ENCODE results near the gene KREMEN1. TPM values are rescaled to one million over a fixed set of nuclear protein-coding genes. Genes with fewer than 3 reads are reported as not detected.
"Not testable (repeated sequence)": the region's sequence is repeated elsewhere in the genome, so short reads cannot be mapped to it uniquely, and the experiment has no call there.

The KREMEN1 gene
- total RNA-seq, 2 experiments from 2014 or later = 0.09 to 0.47 TPM

DNA sequence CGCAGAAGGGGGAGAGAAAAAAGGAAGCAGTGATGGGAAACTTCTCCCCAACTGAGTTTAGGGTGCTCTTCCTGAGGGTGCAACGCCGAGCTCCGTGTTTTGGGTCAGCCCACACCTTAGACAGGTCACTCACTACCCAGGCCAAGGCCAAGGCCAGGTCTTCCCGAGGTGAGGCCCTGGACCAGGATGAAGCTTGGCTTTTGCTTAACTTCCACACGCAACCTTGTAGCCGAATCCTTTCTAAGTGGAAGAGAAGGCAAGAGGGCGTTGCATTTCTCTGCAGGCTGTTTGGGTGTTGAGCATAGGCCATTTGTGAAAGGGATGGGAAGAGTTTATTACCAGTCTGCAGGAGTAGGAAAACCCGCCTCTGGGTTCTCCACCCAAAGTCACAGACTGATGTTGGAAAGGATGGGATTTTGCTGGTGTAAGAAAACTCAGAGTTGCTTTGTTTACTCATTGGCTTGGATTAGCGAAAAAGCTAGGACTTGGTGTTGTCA lies 1.5 kb downstream of the KREMEN1 start:
- H3K4me3 Mint-ChIP-seq = no peak overlapping the region
- H3K27me3 Mint-ChIP-seq = peaks cover 83% of the 10 kb centered on the region
- DNase-seq = no peak
- no peaks in the 10 kb centered on the region for H3K9me3 Mint-ChIP-seq (ENCODE audit: low read depth)
- H3K36me3 Mint-ChIP-seq = no peaks in the 10 kb centered on the region
- peaks cover 16% of the 10 kb centered on the region for H3K4me1 Mint-ChIP-seq
- ATAC-seq = no peak
- CTCF ChIA-PET = interaction anchor here (1.6 kb wide), 1 partner anchor 9 kb away, joined by 4 read pairs; no protein-coding TSS in a partner anchor
- H3K27ac Mint-ChIP-seq = no peak overlapping the region

DNA sequence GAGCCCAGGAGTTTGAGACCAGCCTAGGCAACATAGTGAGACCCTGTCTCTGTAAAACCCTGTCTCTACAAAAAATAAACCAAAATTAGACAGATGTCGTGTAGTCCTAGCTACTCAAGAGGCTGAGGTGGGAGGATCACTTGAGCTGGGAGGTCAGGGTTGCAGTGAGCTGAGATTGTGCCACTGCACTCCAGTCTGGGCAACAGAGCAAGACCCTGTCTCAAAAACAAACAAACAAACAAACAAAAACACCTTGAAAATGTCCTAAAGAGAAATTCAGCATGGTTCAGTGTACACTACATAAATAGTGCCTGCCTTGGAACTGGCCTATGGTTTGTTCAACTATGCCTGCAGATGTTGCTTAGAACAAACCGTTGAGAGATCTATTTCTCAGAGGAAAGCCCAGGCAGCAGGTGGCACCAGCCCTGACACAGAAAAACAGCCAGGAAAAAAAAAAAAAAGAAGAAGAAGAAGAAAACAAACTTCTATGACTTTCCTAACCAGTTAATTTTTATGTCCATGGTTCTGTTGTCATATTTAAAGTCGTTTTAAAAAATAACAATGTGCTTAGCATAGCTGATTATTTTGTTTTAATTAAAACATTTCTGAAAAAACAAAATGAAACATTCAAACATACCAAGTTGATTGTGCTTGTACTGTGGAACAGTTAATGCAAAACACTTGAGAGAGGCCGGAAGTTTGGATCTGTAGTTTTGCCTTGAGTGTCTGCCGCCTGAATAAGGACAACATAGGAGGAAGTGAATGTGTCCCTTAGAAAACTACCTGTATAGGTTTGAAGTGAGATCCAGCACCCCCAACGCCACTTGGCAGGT lies 5.4 kb downstream of the KREMEN1 start:
- Mint-ChIP-seq H3K27ac (no peak overlapping the region), H3K4me1 (peaks cover 11% of the 10 kb centered on the region), H3K4me3 (no peak overlapping the region), H3K9me3 (ENCODE audit: low read depth) (no peaks in the 10 kb centered on the region), H3K27me3 (peaks cover 82% of the 10 kb centered on the region), H3K36me3 (no peaks in the 10 kb centered on the region)
- ATAC-seq (no peak), DNase-seq (no peak)
- CTCF ChIA-PET = interaction anchor here (0.9 to 1.7 kb wide), 2 partner anchors 76 to 167 kb away, joined by 3 to 7 read pairs; no protein-coding TSS in a partner anchor

DNA sequence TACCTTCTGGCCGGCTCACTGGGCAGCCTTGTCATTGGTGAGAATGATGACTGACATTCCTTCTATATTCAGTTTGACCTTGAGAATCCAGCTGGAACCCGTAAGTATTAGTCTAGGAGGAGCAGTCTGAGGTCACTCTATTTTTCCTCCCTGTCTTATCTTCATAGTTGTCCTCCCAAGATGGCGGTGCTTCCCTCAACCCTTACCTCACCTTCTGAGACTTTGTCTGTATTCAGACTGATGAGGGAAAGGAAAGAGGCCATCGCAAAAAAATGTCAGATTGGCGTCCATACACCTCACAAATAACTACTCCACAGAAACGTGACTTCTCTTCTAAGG lies 6.0 kb downstream of the KREMEN1 start:
- Mint-ChIP-seq H3K4me1 (peaks cover 17% of the 10 kb centered on the region), H3K27ac (no peak overlapping the region), H3K27me3 (peaks cover 82% of the 10 kb centered on the region), H3K9me3 (ENCODE audit: low read depth) (no peaks in the 10 kb centered on the region), H3K36me3 (no peaks in the 10 kb centered on the region), H3K4me3 (no peak overlapping the region)
- CTCF ChIA-PET = interaction anchor here (0.9 to 1.7 kb wide), 2 partner anchors 75 to 166 kb away, joined by 3 to 7 read pairs; no protein-coding TSS in a partner anchor
- no peak for ATAC-seq
- DNase-seq = no peak

- CTCF ChIA-PET = interaction anchor here (1.7 kb wide), 1 partner anchor 75 kb away, joined by 7 read pairs; no protein-coding TSS in a partner anchor
These were observed 6.5 kb downstream of the KREMEN1 start for GRCh38 chr22:29079218-29079901.

GRCh38 chr22:29080106-29080975 lies 7.5 kb downstream of the KREMEN1 start:
- ATAC-seq = no peak
- CTCF ChIA-PET = interaction anchor here (0.5 to 1.3 kb wide), 2 partner anchors 12 to 458 kb away, joined by 3 read pairs; no protein-coding TSS in a partner anchor
- Mint-ChIP-seq H3K27me3 (peaks cover 76% of the 10 kb centered on the region), H3K4me1 (peaks cover 21% of the 10 kb centered on the region), H3K27ac (no peak overlapping the region), H3K4me3 (no peak overlapping the region), H3K9me3 (ENCODE audit: low read depth) (no peaks in the 10 kb centered on the region), H3K36me3 (no peaks in the 10 kb centered on the region)
- DNase-seq = no peak

More at GRCh38 chr22:29079218-29079901, 6.5 kb downstream of the KREMEN1 start:
- ATAC-seq (no peak), DNase-seq (no peak)
- Mint-ChIP-seq H3K4me3 (no peak overlapping the region), H3K27me3 (peaks cover 78% of the 10 kb centered on the region), H3K36me3 (no peaks in the 10 kb centered on the region), H3K9me3 (ENCODE audit: low read depth) (no peaks in the 10 kb centered on the region), H3K4me1 (peaks cover 21% of the 10 kb centered on the region), H3K27ac (no peak overlapping the region)

DNA sequence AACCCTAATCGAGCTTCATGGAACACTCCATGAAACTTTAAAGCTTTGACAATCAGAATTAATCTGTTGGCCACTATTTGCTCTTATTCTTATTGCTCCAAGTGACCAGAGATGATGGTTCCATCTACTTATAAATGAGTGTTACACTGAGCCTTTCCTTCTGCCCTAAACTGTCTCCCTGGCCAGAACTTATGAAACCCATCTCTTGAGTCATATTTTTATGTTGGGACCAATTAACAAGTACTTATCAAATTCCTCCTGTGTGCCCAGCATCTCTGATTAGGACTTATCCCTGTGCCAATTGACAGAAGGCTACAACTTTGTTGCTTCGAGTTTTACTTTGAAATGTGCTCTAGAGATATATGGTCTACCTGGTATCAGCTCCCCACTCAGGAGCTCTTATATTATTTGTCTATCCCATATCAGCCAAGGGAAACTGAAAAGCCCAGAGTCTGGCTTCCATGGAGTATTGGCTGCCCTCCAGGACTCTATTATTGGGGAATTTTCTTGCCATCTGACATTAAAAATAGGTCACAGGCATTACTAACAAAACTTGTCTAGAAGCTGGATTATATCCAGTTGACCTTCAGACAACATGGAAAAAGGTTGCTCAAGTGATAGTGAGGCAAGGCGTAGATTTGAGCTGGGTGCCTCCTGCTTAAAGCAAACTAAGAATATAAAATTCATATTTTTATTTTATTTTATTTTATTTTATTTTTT lies 8.8 kb downstream of the KREMEN1 start:
- no peaks in the 10 kb centered on the region for H3K9me3 Mint-ChIP-seq (ENCODE audit: low read depth)
- ATAC-seq (no peak), DNase-seq (no peak)
- no peaks in the 10 kb centered on the region for H3K36me3 Mint-ChIP-seq
- no peak overlapping the region for H3K27ac Mint-ChIP-seq
- peaks cover 68% of the 10 kb centered on the region for H3K27me3 Mint-ChIP-seq
- peaks cover 24% of the 10 kb centered on the region for H3K4me1 Mint-ChIP-seq
- CTCF ChIA-PET = interaction anchor here (1.1 to 1.3 kb wide), 3 partner anchors 9 to 73 kb away, joined by 3 to 4 read pairs (median 4); no protein-coding TSS in a partner anchor
- H3K4me3 Mint-ChIP-seq = no peak overlapping the region

DNA sequence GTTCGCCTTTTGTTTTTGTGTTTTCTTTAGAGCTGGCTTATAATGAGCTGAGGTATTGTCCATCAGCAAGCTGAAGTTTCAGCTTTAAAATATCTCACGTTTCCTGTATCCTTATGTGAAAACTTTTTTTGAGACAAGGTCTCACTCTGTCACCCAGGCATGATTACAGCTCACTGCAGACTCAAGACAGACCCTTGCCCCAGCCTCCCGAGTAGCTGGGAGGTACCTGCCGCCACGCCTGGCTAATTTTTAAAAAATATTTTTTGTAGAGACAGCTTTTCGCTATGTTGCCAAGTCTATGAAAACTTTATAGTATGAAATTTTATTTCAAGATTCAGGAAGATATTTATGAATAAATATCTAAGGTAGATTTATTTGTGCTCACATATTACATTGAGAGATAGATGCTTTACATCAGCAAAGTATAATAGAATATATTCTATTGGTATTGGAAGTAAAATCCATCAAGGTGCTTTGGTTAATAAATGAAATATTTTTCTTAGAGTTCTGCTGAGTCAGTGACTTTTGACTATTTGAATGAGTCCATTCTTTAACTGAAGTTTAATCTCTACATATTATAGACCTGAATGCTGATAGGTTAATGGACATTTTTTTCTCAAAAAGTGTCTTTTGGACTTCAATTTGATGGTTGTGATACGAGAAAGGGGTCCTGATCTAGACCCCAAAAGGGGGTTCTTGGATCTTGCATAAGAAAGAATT lies 10.2 kb downstream of the KREMEN1 start:
- Mint-ChIP-seq H3K36me3 (no peaks in the 10 kb centered on the region), H3K27me3 (peaks cover 62% of the 10 kb centered on the region), H3K4me1 (peaks cover 24% of the 10 kb centered on the region), H3K27ac (no peak overlapping the region), H3K9me3 (ENCODE audit: low read depth) (no peaks in the 10 kb centered on the region), H3K4me3 (no peak overlapping the region)
- CTCF ChIA-PET = interaction anchor here (1.1 to 1.2 kb wide), 2 partner anchors 8 to 71 kb away, joined by 4 read pairs; no protein-coding TSS in a partner anchor
- ATAC-seq = no peak
- no peak for DNase-seq

GRCh38 chr22:29083576-29083932 lies 10.7 kb downstream of the KREMEN1 start:
- DNase-seq; H3K4me3 Mint-ChIP-seq; H3K9me3 Mint-ChIP-seq (ENCODE audit: low read depth); CTCF ChIA-PET; H3K27ac Mint-ChIP-seq; H3K36me3 Mint-ChIP-seq; ATAC-seq: not testable (repeated sequence)
- Mint-ChIP-seq H3K4me1 (peaks cover 24% of the 10 kb centered on the region), H3K27me3 (peaks cover 58% of the 10 kb centered on the region)

DNA sequence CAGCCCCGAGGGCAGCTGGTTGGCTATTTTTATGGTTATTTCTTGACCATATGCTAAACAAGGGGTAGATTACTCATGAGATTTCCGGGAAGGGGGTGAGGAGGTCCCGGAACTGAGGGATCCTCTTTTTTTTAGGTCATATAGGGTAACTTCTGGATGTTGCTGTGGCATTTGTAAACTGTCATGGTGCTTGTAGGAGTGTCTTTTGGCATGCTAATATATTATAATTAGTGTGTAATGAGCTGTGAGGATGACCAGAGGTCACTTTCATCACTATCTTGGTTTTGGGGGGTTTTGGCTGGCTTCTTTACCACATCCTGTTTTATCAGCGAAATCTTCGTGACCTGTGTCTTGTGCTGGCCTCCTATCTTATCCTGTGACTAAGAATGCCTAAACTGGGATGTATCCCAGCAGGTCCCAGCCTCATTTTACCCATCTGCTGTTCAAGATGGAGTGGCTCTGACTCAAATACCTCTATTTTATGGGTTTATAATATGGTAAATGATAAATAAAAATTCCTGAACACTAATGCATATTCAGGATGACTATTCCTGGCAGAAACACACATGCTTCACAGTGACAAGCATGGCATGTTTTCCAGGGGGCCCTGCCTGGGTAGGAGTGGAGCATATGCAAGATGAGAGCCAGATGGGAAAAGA lies 11.2 kb downstream of the KREMEN1 start:
- CTCF ChIA-PET = no interaction called here
- H3K27me3 Mint-ChIP-seq = peaks cover 57% of the 10 kb centered on the region
- peaks cover 24% of the 10 kb centered on the region for H3K4me1 Mint-ChIP-seq
- no peak for DNase-seq
- no peak overlapping the region for H3K4me3 Mint-ChIP-seq
- ATAC-seq = no peak
- H3K36me3 Mint-ChIP-seq = no peaks in the 10 kb centered on the region
- no peak overlapping the region for H3K27ac Mint-ChIP-seq
- no peaks in the 10 kb centered on the region for H3K9me3 Mint-ChIP-seq (ENCODE audit: low read depth)

- no peaks in the 10 kb centered on the region for H3K9me3 Mint-ChIP-seq (ENCODE audit: low read depth)
- no peaks in the 10 kb centered on the region for H3K36me3 Mint-ChIP-seq
- no peak for DNase-seq
- CTCF ChIA-PET = no interaction called here
- H3K4me1 Mint-ChIP-seq = peaks cover 15% of the 10 kb centered on the region
- H3K4me3 Mint-ChIP-seq = no peak overlapping the region
- no peak for ATAC-seq
- no peak overlapping the region for H3K27ac Mint-ChIP-seq
- peaks cover 54% of the 10 kb centered on the region for H3K27me3 Mint-ChIP-seq
These were observed 14.2 kb downstream of the KREMEN1 start for GRCh38 chr22:29087012-29087411.

DNA sequence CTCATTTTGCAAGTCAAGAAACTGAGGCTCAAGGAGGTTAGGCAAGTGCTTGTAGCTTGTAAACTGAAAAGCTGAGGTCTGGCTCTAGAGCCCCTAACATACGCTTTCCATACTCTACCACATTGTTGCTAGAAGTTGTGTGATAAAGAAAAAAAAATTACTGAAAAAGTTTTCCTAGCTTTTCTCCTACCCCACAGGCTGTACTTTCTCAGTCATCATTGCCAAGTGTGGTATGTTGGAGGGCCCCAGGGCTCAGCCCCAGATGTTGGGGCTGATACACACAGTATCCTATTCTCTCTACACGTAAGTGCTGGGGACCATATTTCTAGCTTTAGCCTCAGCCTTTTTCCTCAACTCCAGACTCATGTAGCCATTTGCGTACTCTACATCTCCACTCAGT lies 16.0 kb downstream of the KREMEN1 start:
- H3K27me3 Mint-ChIP-seq = peaks cover 51% of the 10 kb centered on the region
- H3K4me1 Mint-ChIP-seq = peaks cover 9% of the 10 kb centered on the region
- no peak overlapping the region for H3K27ac Mint-ChIP-seq
- no peak overlapping the region for H3K4me3 Mint-ChIP-seq
- no peak for DNase-seq
- H3K9me3 Mint-ChIP-seq (ENCODE audit: low read depth) = no peaks in the 10 kb centered on the region
- no peak for ATAC-seq
- H3K36me3 Mint-ChIP-seq = no peaks in the 10 kb centered on the region
- CTCF ChIA-PET = interaction anchor here (0.9 kb wide), 1 partner anchor 10 kb away, joined by 3 read pairs; no protein-coding TSS in a partner anchor
